ENCODE results near the gene KIF5A. TPM values are rescaled to one million over a fixed set of nuclear protein-coding genes. Genes with fewer than 3 reads are reported as not detected.

Gene KIF5A
- total and polyA plus RNA-seq, 2 of the 13 experiments (the other 11 are each of a cell fraction or from before 2014, with no cell fraction given): 1.6 to 11.9 TPM

GRCh38 chr12:57590864-57591781, 41.3 kb downstream of the KIF5A start, which contains the start of gene PIP4K2C (continued):
- TF ChIP-seq FOXP4 (CRISPR knock-in tag; IDR thresholded peaks at IDR 0.05) (no peak), CEBPG (CRISPR knock-in tag; IDR thresholded peaks at IDR 0.05) (no peak), AKNA (CRISPR knock-in tag; IDR thresholded peaks at IDR 0.05; ENCODE audit: borderline replicate concordance) (no peak), NR1H2 (CRISPR knock-in tag; IDR thresholded peaks at IDR 0.05; ENCODE audit: borderline replicate concordance, low read depth) (no peak), E2F1 (CRISPR knock-in tag; IDR thresholded peaks at IDR 0.05) (no peak), DNMT3B (CRISPR knock-in tag; conservative IDR thresholded peaks at IDR 0.05) (no peak), ZNF282 (IDR thresholded peaks at IDR 0.05; ENCODE audit: partially characterized antibody) (no peak), SNRNP70 (IDR thresholded peaks at IDR 0.05; ENCODE audit: low read depth, low read length) (no peak)
